ENCODE results near the gene GSK3B.

GRCh38 chr3:119862616-119863015 lies 231.6 kb downstream of the GSK3B start:
- TF ChIP-seq SNAI2 (CRISPR knock-in tag; IDR thresholded peaks at IDR 0.05) (no peak), PPARA (CRISPR knock-in tag; IDR thresholded peaks at IDR 0.05; ENCODE audit: borderline replicate concordance) (no peak), ESRRG (CRISPR knock-in tag; IDR thresholded peaks at IDR 0.05) (no peak), ZNF8 (CRISPR knock-in tag; IDR thresholded peaks at IDR 0.05) (no peak), PATZ1 (CRISPR knock-in tag; IDR thresholded peaks at IDR 0.05; ENCODE audit: borderline replicate concordance) (no peak), ZFP3 (CRISPR knock-in tag; IDR thresholded peaks at IDR 0.05) (no peak), OSR1 (CRISPR knock-in tag; IDR thresholded peaks at IDR 0.05) (no peak), ARNTL (CRISPR knock-in tag; IDR thresholded peaks at IDR 0.05; ENCODE audit: borderline replicate concordance, low read depth) (no peak), BACH2 (CRISPR knock-in tag; IDR thresholded peaks at IDR 0.05; ENCODE audit: borderline replicate concordance) (no peak), CSRNP3 (CRISPR knock-in tag; IDR thresholded peaks at IDR 0.05) (no peak), TCF4 (CRISPR knock-in tag; IDR thresholded peaks at IDR 0.05; ENCODE audit: borderline replicate concordance) (no peak)
